Measurements from ENCODE around the gene TREML4.

DNA sequence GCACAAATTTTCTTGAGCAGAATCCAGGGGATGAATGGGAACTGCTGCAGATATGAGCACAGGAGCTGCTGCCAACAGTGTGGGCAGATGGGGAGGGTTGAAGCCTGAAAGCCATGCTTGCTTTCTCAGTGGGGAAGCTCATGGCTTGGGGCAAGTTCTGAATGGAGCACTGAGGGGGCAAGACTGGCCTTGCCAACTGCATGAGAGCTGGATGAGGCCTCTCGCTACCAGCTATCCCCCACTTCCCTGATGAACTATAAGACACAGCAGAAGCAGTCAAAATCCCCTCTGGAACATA, 30.0 kb downstream of the TREML4 start:
- TF ChIP-seq, protein P1, sequence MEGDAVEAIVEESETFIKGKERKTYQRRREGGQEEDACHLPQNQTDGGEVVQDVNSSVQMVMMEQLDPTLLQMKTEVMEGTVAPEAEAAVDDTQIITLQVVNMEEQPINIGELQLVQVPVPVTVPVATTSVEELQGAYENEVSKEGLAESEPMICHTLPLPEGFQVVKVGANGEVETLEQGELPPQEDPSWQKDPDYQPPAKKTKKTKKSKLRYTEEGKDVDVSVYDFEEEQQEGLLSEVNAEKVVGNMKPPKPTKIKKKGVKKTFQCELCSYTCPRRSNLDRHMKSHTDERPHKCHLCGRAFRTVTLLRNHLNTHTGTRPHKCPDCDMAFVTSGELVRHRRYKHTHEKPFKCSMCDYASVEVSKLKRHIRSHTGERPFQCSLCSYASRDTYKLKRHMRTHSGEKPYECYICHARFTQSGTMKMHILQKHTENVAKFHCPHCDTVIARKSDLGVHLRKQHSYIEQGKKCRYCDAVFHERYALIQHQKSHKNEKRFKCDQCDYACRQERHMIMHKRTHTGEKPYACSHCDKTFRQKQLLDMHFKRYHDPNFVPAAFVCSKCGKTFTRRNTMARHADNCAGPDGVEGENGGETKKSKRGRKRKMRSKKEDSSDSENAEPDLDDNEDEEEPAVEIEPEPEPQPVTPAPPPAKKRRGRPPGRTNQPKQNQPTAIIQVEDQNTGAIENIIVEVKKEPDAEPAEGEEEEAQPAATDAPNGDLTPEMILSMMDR (IDR thresholded peaks at IDR 0.05; ENCODE audit: low read depth, low read length): no peak
- TF ChIP-seq POLR2A (IDR thresholded peaks at IDR 0.05; ENCODE audit: extremely low read depth, insufficient read length): no peak

Measured in NB4 (cell line).